Measurements from ENCODE around the gene MIA3.

DNA sequence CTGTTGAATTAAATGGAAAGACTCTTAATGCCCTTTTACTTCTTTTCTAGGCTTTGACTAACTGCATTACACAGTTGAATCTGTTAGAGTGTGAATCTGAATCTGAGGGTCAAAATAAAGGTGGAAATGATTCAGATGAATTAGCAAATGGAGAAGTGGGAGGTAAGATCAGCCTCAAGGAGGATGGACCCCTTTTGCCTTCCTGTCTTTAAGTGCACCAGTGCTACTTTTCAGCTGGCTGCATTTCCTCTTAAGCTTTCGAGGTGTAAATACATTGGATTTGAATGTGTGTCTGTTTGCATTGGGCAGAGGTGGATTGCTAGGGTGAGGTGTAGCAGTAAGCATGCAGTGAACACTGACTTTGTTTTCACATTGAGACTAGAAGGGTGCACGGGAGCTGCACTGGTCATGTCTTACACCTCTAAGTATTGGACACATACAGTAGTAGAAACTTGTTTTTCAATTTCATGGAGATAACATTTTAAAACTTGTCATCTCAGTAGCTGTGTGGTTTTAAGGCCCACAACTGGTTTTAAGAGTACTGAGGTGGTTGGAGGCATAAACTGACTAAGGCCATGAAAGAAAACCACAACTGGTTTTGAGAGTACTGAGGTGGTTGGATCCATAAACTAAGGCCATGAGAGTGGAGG is 35.4 kb downstream of the MIA3 start:
- no peak for TF ChIP-seq CTCF (IDR thresholded peaks at IDR 0.05)
- no peak for TF ChIP-seq POLR2AphosphoS5 (IDR thresholded peaks at IDR 0.05; ENCODE audit: insufficient read depth in 1 of 2, low read depth in 1 of 2)
- TF ChIP-seq POLR2A (IDR thresholded peaks at IDR 0.05), result no peak
